Left ventricle myocardium inferior (tissue), 1 donor: ENCODE results near the gene FDPS. TPM values are rescaled to one million over a fixed set of nuclear protein-coding genes. Genes with fewer than 3 reads are reported as not detected.
A peak's percentile ranks its signal among the peaks of the same experiment; 100 is the strongest.

ENCODE experiments used
- DNase-seq: peaks from one replicate; pipeline ENCODE4 v3.0.0-alpha.2; 2020
- H3K27ac ChIP-seq: fragments of 200-600 bp; replicated peaks from 2 replicates; pipeline ENCODE4 v1.8.0; 2021
- H3K27me3 ChIP-seq: fragments of 200-600 bp; 2 replicates; pipeline ENCODE4 v1.8.0; 2021; ENCODE audit warnings: low read depth
- H3K36me3 ChIP-seq: fragments of 200-600 bp; 2 replicates; pipeline ENCODE4 v1.8.0; 2021
- H3K4me1 ChIP-seq: fragments of 200-600 bp; 2 replicates; pipeline ENCODE4 v1.8.0; 2021
- H3K4me3 ChIP-seq: fragments of 200-600 bp; 2 replicates; pipeline ENCODE4 v1.8.0; 2021; ENCODE audit warnings: mild to moderate bottlenecking, moderate library complexity
- H3K9me3 ChIP-seq: fragments of 200-600 bp; replicated peaks from 2 replicates; pipeline ENCODE4 v1.8.0; 2021
- CTCF ChIP-seq: fragments of 200-600 bp; IDR thresholded peaks from 2 replicates; pipeline ENCODE4 v1.8.0; 2021; ENCODE audit warnings: antibody characterized with exemption, mild to moderate bottlenecking, borderline replicate concordance
- intact Hi-C: fragments of 100-400 bp; cut with micrococcal nuclease; formaldehyde crosslinking; loops from one replicate; pipeline ENCODE4 v1.11.0; 2022
- total RNA-seq: library from RNA; stranded (reverse); fragmentation: NEBNext Ultra II Directional; extraction: Animal tissue kit (Norgen Biotek cat#: 25700); gene quantifications from one replicate; pipeline ENCODE4 v1.2.1, GENCODE V29; 2021
- donor health status: DM: no; HTN: yes; CAD: no; lungs with severe emphysema.

The FDPS gene
- total RNA-seq, 1 donor from 2014 or later = 75.0 TPM

GRCh38 chr1:155273343-155274245 is 35.1 kb upstream of the FDPS start, which contains the start of gene CLK2:
TSS of gene CLK2 (minus strand) at chr1:155273504. CDS start at chr1:155270977, 2,527 bp downstream.
- H3K4me1 ChIP-seq = peaks cover 58% of the 10 kb centered on the region
- no peaks in the 10 kb centered on the region for H3K9me3 ChIP-seq
- TF ChIP-seq CTCF = no peak
- intact Hi-C loops = no loop called here
- H3K36me3 ChIP-seq = peaks cover 24% of the 10 kb centered on the region
- H3K4me3 ChIP-seq = peak within 1 kb of the TSS; percentile 89
- no peaks in the 10 kb centered on the region for H3K27me3 ChIP-seq
- peak; percentile 96 for DNase-seq
- peak within 1 kb of the TSS; percentile 97 for H3K27ac ChIP-seq

GRCh38 chr1:155277070-155277901 is 31.4 kb upstream of the FDPS start, which contains the start of gene HCN3:
TSS of gene HCN3 (plus strand) at chr1:155277463. CDS start at chr1:155277591, 128 bp downstream.
- Histone ChIP-seq H3K4me1 (peaks cover 40% of the 10 kb centered on the region), H3K27me3 (no peaks in the 10 kb centered on the region), H3K36me3 (no peaks in the 10 kb centered on the region), H3K4me3 (peak within 1 kb of the TSS; percentile 83), H3K9me3 (no peaks in the 10 kb centered on the region), H3K27ac (peak within 1 kb of the TSS; percentile 76)
- intact Hi-C loops = loop anchor here (5.0 kb wide), 1 partner anchor 45 kb away; the partner anchor contains the start of gene RUSC1
- peak; percentile 80 for TF ChIP-seq CTCF
- peak; percentile 98 for DNase-seq

- DNase-seq = peak; percentile 50
- H3K4me3 ChIP-seq = peak overlapping the region; percentile 83
- peak; percentile 23 for TF ChIP-seq CTCF
- peaks cover 32% of the 10 kb centered on the region for H3K4me1 ChIP-seq
- H3K27ac ChIP-seq = peak overlapping the region; percentile 76
- no peaks in the 10 kb centered on the region for H3K9me3 ChIP-seq
- intact Hi-C loops = loop anchor here (5.0 kb wide), 1 partner anchor 44 kb away; the partner anchor contains the start of gene RUSC1
- H3K27me3 ChIP-seq = no peaks in the 10 kb centered on the region
- H3K36me3 ChIP-seq = no peaks in the 10 kb centered on the region
Observed at GRCh38 chr1:155277902-155278688, 30.6 kb upstream of the FDPS start.

GRCh38 chr1:155278689-155279160 is 29.9 kb upstream of the FDPS start:
- TF ChIP-seq CTCF = no peak
- Histone ChIP-seq H3K9me3 (no peaks in the 10 kb centered on the region), H3K36me3 (no peaks in the 10 kb centered on the region), H3K4me3 (no peak overlapping the region), H3K27me3 (no peaks in the 10 kb centered on the region), H3K27ac (no peak overlapping the region), H3K4me1 (peaks cover 29% of the 10 kb centered on the region)
- no peak for DNase-seq
- intact Hi-C loops = loop anchor here (5.0 kb wide), 1 partner anchor 44 kb away; the partner anchor contains the start of gene RUSC1
